GM19463 (cell line): ENCODE results near the gene KRT27.
"Not testable (repeated sequence)": the region's sequence is repeated elsewhere in the genome, so short reads cannot be mapped to it uniquely, and the experiment has no call there.

Source experiments
- ATAC-seq: cut with Tn5 transposase; IDR thresholded peaks from one replicate; pipeline ENCODE4 v1.9.1; 2021; ENCODE audit warnings: mild to moderate bottlenecking, moderate library complexity; ENCODE audit not compliant: unreplicated experiment

The KRT27 gene

DNA sequence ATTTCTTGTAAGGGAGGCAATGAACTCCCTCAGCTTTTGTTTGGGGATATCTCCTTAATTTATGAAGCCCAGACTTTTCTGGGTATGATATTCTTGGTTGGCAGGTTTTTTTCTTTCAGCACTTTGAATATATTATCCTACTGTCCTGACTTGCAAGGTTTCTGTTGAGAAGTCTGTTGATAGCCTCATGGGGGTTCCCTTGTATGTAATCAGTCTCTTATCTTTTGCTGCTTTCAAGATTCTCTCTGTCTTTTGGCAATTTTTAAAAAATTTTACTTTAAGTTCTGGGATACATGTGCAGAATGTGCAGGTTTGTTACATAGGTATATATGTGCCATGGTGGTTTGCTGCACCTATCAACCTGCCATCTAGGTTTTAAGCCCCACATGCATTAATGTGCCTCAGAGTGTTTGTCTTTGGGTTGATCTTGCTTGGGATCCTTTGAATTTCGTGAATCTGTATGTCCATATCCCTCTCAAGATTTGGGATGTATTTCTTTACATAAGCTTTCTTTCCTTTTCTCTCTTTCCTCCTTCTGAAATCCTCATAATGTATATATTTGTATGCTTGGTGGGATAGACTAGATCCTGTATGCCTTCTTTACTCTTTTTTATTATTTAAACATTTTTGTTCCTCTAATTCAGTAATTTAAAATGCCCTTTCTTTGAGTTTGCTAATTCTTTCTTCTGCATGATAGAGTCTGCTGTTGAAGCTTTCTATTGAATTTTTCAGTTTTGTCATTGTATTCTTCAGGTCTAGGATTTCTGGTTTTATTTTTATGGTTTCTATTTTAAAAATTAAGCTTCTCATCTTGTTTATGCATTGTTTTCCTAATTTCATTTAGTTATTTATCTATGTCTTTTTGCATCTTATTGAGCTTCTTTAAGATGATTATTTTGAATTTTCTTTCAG is 22.0 kb downstream of the KRT27 start:
- ATAC-seq, result no peak

- ATAC-seq, result no peak
Observed at GRCh38 chr17:40755231-40755630, 27.1 kb downstream of the KRT27 start, which contains the start of gene KRT25. Gene KRT25 (minus strand): TSS chr17:40755331. CDS start chr17:40755271, 60 bp downstream.

DNA sequence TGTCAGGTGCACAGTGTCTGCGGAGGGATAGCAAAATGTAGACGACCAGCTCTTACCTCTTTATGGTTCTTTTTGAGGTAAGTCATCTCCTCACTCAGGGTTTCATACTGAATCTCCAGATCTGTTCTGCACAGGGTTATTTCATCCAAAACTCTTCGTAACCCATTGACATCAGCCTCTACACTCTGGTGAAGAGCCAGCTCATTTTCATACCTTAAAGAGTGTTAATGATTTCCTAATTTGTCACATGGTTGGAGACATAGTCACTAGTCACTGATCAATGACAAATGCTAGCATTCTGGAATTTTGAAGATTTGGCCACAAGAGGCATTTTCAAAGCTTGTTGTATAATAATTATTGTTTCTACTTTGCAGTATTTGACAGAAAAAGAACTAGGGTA is 28.5 kb downstream of the KRT27 start:
- ATAC-seq, result no peak

- no peak for ATAC-seq
Observed at GRCh38 chr17:40751065-40751464, 31.3 kb downstream of the KRT27 start.

GRCh38 chr17:40750391-40750790 is 32.0 kb downstream of the KRT27 start:
- no peak for ATAC-seq

DNA sequence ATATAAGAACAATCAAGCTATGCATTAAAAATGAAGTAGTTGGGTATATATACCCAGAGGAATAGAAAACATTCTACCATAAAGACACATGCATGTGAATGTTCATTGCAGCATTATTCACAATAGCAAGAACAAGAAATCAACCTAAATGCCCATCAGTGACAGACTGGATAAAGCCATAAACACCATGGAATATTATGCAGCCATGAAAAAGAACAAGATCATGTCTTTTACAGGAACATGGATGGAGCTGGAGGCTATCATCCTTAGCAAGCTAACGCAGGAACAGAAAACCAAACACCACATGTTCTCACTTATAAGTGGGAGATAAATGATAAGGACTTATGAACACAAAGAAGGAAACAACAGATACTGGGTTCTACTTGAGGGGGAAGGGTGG is 33.7 kb downstream of the KRT27 start:
- ATAC-seq, result not testable (repeated sequence)

DNA sequence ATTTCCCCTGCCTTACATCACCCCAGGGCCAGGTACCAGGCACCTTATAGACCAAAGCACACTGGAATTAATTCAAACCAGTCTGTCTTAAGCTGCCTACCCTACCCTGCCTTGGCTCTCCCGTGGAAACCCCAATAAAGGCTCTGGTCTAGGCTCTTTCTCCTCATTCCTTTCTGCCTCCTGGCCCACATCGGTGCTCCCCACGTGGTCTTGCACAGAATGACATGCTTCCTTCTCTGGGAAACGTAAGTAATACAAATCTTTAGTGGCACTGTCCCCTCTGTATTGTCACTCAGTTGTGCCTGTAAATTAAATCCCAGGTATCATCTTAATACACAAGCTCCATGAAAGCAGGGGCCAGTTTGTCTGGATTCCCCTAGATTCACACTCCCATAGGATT is 43.8 kb downstream of the KRT27 start:
- ATAC-seq, result no peak

DNA sequence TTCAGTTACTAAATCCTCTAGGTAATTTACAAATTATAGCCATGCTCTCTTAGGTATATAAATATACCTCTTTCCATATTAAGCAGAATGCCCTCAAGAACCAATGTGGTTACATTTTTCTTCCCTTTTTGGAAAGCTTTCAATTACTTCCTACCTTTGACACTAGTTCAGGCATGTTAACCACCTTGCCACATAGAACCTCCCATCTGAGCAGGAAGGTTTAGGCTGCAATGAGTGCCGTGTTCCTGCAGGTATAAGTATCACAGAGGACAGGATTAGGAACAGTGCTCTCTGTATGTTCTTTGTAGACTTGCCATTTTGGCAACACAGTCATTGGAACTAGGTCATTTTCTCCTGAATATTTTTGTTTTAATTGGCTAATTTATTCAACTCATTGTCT is 47.3 kb downstream of the KRT27 start:
- ATAC-seq, result no peak

DNA sequence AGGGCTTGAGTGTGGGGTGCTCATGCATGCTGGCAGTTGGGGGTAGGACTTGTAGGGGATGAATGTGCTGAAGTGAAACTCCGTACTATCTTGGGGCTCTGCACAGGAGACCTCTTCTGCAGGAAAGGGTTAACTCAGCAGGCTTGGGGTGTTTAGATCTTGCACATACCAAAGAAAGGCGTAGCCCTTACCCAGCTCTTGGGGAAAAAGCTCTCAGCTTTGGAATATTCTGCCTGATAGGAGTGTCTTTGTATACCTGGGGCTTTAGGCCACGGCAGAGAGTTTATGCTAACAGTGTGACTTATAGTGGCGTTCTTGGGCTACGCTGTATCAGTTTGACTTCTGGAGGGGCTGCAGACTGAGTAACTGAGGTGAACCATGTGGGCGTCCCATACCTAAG is 48.3 kb downstream of the KRT27 start:
- ATAC-seq, result no peak

- ATAC-seq, result no peak
Observed at GRCh38 chr17:40730970-40731369, 51.4 kb downstream of the KRT27 start.

- ATAC-seq, result no peak
Observed at GRCh38 chr17:40727447-40728231, 54.7 kb downstream of the KRT27 start.

DNA sequence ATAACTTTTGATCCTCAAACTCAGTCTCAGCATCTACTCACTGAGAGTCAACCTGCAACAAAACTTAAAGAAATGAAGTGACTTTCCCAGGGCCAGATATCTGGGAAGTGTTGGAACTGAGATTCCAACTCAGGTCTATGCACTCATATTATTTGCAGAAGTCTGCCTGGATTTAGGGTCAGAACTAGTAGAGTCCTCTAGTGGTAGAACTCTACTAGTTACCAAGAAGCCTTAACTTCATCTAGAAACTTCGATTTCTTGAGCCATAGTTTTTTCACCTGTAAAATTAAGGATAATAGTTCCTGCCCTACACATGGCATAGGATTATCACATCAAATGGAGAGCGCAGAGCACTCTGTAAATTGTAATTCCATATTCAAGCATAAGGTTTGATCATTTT is 55.4 kb downstream of the KRT27 start:
- no peak for ATAC-seq
